A673 (cell line): ENCODE results near the gene ARID3C.

Source experiments
- EZH2 ChIP-seq: fragments of 200-600 bp; sonication (generic); IDR thresholded peaks from 2 replicates; pipeline ENCODE4 v1.6.1; 2017; ENCODE audit warnings: borderline replicate concordance, low read depth, mild to moderate bottlenecking, mixed read lengths, antibody characterized with exemption, low read length; ENCODE audit not compliant: poor library complexity, severe bottlenecking
- TF ChIP-seq, protein P1 (sequence below): fragments of 300-800, 200-600 bp; sonication (generic); conservative IDR thresholded peaks from 2 replicates; pipeline ENCODE4 v1.5.1; 2017; ENCODE audit warnings: low read depth, mild to moderate bottlenecking, antibody characterized with exemption, low read length, moderate library complexity, mixed read lengths

DNA sequence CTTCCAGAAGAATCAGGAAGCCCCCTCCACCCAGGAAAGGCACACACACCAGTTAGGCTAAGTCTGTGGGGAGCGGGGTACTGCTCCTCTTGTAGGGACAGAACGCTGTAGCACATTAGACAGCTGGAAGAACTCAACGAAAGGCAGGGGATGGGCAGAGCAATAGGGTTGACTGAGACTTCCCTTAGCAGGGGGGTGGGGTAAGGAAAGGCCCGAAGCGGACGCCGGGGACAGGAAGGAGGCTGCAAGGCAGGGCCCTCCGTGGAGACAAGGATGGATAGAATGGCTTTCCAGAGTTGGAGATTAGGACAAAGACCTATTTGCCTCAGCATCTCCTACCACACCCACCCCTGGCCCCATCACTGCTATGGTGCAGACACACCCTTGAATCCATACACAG is 53.6 kb downstream of the ARID3C start:
- no peak for TF ChIP-seq EZH2
- TF ChIP-seq, protein P1, sequence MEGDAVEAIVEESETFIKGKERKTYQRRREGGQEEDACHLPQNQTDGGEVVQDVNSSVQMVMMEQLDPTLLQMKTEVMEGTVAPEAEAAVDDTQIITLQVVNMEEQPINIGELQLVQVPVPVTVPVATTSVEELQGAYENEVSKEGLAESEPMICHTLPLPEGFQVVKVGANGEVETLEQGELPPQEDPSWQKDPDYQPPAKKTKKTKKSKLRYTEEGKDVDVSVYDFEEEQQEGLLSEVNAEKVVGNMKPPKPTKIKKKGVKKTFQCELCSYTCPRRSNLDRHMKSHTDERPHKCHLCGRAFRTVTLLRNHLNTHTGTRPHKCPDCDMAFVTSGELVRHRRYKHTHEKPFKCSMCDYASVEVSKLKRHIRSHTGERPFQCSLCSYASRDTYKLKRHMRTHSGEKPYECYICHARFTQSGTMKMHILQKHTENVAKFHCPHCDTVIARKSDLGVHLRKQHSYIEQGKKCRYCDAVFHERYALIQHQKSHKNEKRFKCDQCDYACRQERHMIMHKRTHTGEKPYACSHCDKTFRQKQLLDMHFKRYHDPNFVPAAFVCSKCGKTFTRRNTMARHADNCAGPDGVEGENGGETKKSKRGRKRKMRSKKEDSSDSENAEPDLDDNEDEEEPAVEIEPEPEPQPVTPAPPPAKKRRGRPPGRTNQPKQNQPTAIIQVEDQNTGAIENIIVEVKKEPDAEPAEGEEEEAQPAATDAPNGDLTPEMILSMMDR: no peak
